ENCODE measurements around the gene CFAP68. TPM values are rescaled to one million over a fixed set of nuclear protein-coding genes. Genes with fewer than 3 reads are reported as not detected.
A peak's percentile ranks its signal among the peaks of the same experiment; 100 is the strongest.

CFAP68 gene
- total and polyA plus RNA-seq, 2 of the 4 experiments (the other 2 are of a cell fraction): 10.2 to 17.0 TPM

- TF ChIP-seq MAZ (IDR thresholded peaks at IDR 0.05; ENCODE audit: borderline replicate concordance, low read depth, low read length) (peak; percentile 80; the same call in 1 of the 2 replicates), CEBPB (IDR thresholded peaks at IDR 0.05; ENCODE audit: low read depth, low read length) (no peak)
- TF ChIP-seq, protein P1, sequence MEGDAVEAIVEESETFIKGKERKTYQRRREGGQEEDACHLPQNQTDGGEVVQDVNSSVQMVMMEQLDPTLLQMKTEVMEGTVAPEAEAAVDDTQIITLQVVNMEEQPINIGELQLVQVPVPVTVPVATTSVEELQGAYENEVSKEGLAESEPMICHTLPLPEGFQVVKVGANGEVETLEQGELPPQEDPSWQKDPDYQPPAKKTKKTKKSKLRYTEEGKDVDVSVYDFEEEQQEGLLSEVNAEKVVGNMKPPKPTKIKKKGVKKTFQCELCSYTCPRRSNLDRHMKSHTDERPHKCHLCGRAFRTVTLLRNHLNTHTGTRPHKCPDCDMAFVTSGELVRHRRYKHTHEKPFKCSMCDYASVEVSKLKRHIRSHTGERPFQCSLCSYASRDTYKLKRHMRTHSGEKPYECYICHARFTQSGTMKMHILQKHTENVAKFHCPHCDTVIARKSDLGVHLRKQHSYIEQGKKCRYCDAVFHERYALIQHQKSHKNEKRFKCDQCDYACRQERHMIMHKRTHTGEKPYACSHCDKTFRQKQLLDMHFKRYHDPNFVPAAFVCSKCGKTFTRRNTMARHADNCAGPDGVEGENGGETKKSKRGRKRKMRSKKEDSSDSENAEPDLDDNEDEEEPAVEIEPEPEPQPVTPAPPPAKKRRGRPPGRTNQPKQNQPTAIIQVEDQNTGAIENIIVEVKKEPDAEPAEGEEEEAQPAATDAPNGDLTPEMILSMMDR (conservative IDR thresholded peaks at IDR 0.05; ENCODE audit: low read depth, low read length): peak; percentile 99
These were observed at the start of gene CFAP68, which contains the start of gene FDXACB1 (continued) for GRCh38 chr11:111878849-111879636.

Data from IMR-90 (cell line).